IMR-90 (cell line): ENCODE data around the gene PRSS8.
"Not testable (repeated sequence)": the region's sequence is repeated elsewhere in the genome, so short reads cannot be mapped to it uniquely, and the experiment has no call there.

Experiments used
- FOS ChIP-seq: fragments of 150-350 bp; IDR thresholded peaks from 2 replicates; pipeline ENCODE4 v1.6.1; 2016; ENCODE audit warnings: low read depth, low read length
- MAFK ChIP-seq: IDR thresholded peaks from 2 replicates; pipeline ENCODE4 v1.6.1; 2012; ENCODE audit warnings: low read depth, low read length, improper control_type of control experiment
- POLR2A ChIP-seq: IDR thresholded peaks from 2 replicates; pipeline ENCODE4 v1.6.1; 2012; ENCODE audit warnings: mild to moderate bottlenecking, low read depth, low read length
- USF2 ChIP-seq: fragments of 150-350 bp; IDR thresholded peaks from 2 replicates; pipeline ENCODE4 v1.6.1; 2017; ENCODE audit warnings: mild to moderate bottlenecking, antibody characterized with exemption, low read length, low read depth
- TF ChIP-seq, protein P1 (sequence below): conservative IDR thresholded peaks from 2 replicates; pipeline ENCODE4 v1.5.1; 2012; ENCODE audit warnings: mild to moderate bottlenecking, low read depth, low read length, improper control_type of control experiment

GRCh38 chr16:31170048-31170447 lies 34.5 kb upstream of the PRSS8 start:
- TF ChIP-seq, protein P1, sequence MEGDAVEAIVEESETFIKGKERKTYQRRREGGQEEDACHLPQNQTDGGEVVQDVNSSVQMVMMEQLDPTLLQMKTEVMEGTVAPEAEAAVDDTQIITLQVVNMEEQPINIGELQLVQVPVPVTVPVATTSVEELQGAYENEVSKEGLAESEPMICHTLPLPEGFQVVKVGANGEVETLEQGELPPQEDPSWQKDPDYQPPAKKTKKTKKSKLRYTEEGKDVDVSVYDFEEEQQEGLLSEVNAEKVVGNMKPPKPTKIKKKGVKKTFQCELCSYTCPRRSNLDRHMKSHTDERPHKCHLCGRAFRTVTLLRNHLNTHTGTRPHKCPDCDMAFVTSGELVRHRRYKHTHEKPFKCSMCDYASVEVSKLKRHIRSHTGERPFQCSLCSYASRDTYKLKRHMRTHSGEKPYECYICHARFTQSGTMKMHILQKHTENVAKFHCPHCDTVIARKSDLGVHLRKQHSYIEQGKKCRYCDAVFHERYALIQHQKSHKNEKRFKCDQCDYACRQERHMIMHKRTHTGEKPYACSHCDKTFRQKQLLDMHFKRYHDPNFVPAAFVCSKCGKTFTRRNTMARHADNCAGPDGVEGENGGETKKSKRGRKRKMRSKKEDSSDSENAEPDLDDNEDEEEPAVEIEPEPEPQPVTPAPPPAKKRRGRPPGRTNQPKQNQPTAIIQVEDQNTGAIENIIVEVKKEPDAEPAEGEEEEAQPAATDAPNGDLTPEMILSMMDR: not testable (repeated sequence)
- TF ChIP-seq FOS, POLR2A, MAFK, USF2: not testable (repeated sequence)
